GM19328 (cell line): ENCODE results near the gene NPR2.

Experiments
- ATAC-seq: cut with Tn5 transposase; IDR thresholded peaks from one replicate; pipeline ENCODE4 v1.9.1; 2021; ENCODE audit warnings: mild to moderate bottlenecking, moderate library complexity; ENCODE audit not compliant: unreplicated experiment

Gene NPR2

GRCh38 chr9:35763181-35763580, 28.2 kb upstream of the NPR2 start:
- ATAC-seq: no peak

- no peak for ATAC-seq
Observed at GRCh38 chr9:35763803-35764202, 27.6 kb upstream of the NPR2 start.

- ATAC-seq: no peak
Observed at GRCh38 chr9:35766997-35767396, 24.4 kb upstream of the NPR2 start.

GRCh38 chr9:35767458-35767857, 23.9 kb upstream of the NPR2 start:
- no peak for ATAC-seq

GRCh38 chr9:35769763-35770162, 21.6 kb upstream of the NPR2 start:
- ATAC-seq: no peak

GRCh38 chr9:35771075-35771433, 20.3 kb upstream of the NPR2 start:
- no peak for ATAC-seq

DNA sequence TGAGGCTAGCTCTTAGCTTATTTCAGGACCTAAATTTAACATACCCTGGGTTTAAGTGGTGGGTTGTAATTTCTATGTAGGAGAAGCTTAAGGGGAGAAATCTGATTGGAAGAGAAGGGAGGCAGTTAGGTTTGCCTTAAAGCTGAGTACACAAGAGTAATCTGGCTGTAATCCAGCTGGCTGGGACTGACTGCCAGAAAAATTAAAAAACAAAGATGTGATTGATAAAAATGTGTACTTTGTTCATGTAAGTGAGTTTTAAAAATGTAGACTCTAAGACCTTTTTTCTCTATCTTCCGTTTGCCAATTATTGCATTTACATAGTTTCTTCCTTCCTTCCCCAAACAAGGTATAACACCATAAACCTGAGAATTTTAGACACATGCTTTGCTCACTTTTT, 19.9 kb upstream of the NPR2 start:
- ATAC-seq: no peak

GRCh38 chr9:35771943-35772342, 19.4 kb upstream of the NPR2 start:
- ATAC-seq: no peak

- no peak for ATAC-seq
Observed at GRCh38 chr9:35774907-35775635, 16.3 kb upstream of the NPR2 start.

- ATAC-seq: no peak
Observed at GRCh38 chr9:35776018-35776417, 15.4 kb upstream of the NPR2 start.

DNA sequence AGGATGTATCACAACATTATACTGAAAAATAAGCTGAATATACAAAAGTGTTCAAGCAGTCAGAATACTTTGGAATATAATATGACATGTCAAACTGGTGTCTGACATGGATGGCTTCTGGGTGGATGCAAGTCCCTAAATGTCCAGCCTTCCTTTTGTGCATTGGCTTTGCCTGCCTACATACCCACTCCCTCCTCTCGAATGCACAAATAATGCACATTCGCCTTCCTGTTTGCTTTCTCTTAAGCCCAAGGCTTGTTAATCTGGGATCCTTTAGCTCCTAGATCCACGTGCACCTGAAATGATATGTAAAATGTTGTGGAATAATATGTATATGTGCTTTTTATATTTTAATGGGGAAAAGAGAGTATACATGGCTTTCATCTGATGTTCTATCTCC, 12.9 kb upstream of the NPR2 start:
- ATAC-seq: no peak

- ATAC-seq: no peak
Observed at GRCh38 chr9:35781066-35781465, 10.3 kb upstream of the NPR2 start.

DNA sequence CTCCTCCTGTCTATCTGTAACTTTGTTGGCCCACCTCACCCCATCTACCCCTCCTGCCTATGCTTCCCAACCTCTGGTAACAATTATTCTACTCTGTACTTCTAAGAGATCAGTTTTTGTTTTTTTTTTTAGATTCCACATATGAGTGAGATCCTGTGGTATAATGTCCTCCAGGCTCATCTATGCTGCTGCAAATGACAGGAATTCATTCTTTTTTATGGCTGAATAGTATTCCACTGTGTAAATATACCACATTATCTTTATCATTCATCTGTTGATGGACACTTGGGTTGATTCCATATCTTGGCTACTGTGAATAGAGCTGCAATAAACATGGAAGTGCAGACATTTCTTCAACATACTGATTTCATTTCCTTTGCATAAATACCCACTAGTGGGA, 8.0 kb upstream of the NPR2 start:
- ATAC-seq: no peak

DNA sequence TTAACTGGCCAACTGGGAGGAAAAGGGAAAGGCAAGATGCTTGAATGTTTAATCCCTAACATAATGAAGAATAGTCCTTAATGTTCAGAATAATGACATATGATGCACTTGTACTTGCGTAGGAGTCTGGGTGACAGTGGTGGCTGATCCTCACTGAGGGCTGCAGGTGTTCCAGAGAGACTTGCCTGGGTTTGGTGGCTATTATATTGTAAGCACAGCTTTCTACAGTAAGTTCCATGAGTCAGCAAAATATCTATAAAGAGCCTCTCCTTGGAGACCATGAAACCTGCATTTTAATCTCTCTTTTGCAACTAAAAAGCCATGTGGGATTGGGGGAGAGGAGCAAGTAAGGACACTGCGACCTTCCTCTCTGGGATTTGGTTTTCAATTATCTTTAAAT, 1.9 kb upstream of the NPR2 start:
- ATAC-seq: no peak

DNA sequence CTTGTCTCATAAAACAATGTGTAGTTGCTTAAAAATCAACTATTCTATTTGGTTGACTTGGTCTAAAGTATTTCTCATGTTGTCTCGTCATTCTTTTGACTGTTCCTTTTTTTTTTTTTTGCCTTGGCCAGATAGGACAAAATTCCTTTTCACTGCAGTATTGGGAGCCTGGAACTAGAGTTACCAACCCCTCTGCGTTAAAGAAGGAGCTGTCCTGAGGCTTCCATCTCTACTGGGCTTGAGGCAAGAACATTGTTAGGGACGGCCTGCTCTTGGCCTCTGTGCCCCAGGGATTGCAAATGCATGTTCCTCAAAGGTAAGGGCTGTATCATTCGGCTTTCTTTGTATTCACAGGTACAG, 1.4 kb upstream of the NPR2 start:
- ATAC-seq: no peak

DNA sequence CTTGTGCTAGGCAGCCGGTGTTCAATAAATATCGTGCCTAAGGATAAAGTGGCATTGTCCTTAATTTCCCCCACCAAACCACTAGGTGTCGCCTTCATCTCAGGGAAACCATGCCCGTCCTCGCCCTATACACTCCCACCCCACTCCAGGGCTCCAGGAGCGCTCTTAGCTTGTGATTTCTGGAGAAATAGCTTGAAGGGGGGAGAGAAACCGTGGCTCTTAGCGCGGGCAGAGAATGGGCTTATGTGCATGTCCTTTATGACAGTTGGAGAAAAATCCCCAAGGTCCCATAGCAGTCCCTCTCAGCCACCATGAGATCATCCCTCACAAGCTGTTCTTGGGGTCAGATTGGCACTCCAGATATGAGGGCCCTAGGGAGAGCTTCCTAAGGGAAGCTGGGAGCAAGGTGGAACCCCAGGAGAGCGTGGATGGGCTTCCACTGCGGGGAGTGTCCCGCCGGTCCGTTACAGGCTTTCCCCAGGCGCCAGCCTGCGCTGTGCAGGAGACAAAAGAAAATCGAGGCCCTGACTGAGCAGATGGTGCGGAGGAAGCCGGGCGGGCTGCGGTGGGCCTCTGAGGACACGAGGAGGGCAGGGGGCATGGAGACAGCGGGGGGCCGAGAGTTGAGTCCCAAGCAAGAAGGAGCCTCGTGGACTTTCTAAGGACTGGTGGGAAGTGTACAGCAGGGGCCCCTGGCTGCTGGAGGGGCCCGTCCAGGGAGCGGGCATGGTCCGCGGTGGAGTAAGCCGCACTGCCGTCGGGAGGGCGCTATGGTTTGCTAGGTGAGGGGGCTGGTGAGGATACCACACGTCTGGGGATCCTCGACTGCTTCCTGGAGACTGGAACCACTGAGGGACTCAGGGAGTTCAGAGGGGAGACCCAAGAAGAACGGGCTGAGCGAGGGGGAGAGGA, 750 bp upstream of the NPR2 start:
- no peak for ATAC-seq

DNA sequence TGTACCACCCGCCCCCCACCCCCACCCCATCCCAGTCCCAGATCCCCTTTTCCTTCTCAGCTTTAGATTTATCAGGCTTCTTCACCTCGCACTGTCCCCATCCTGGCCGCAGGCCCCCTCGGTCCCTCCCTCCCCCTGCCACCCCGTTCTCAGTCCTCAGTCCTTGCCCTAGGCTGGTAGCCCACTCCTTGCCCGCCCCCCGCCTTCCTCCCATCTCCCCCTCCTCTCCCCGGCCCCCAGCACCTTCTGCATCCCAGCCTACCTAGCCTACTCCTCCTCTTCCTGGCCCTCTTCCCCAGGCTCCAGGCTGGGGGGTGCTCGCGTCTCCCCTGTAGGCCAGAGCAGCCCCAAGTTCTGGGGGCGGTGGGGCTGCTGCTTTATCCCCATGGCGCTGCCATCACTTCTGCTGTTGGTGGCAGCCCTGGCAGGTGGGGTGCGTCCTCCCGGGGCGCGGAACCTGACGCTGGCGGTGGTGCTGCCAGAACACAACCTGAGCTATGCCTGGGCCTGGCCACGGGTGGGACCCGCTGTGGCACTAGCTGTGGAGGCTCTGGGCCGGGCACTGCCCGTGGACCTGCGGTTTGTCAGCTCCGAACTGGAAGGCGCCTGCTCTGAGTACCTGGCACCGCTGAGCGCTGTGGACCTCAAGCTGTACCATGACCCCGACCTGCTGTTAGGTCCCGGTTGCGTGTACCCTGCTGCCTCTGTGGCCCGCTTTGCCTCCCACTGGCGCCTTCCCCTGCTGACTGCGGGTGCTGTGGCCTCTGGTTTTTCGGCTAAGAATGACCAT, 828 bp downstream of the NPR2 start:
- ATAC-seq: no peak

- ATAC-seq: no peak
Observed at GRCh38 chr9:35792826-35793225, 1.4 kb downstream of the NPR2 start.

GRCh38 chr9:35793461-35793860, 2.1 kb downstream of the NPR2 start:
- ATAC-seq: no peak

DNA sequence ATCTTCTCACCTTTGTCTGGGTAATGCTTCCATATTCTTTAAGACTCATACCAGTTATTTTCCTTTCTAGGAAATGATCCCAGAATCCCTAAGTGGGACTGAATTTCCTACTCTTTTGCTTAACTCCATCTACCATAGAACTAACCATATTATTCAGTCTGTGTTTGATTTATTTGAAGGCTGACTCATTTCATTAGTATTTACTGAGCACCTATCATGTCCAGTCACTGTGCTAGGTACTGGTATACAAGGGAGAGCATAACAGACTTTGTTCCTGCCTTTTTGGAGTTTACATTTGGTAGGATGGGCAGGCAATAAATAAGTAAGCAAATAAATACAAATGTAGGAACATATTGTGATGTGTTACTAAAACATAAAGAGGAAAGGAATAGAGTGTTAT, 4.3 kb downstream of the NPR2 start:
- ATAC-seq: no peak

GRCh38 chr9:35797311-35798109, 6.1 kb downstream of the NPR2 start:
- ATAC-seq: no peak
